Fibroblast of the aortic adventitia (primary cell): Measurements from ENCODE around the gene PLXNB2. TPM values are rescaled to one million over a fixed set of nuclear protein-coding genes. Genes with fewer than 3 reads are reported as not detected.
A peak's percentile ranks its signal among the peaks of the same experiment; 100 is the strongest.

Source experiments
- DNase-seq: peaks from one replicate; pipeline ENCODE4 v3.0.0-alpha.2; 2010; ENCODE audit warnings: low read depth
- H3K4me3 ChIP-seq: 2 replicates; pipeline ENCODE4 v1.5.1; 2011; ENCODE audit warnings: low read depth, mild to moderate bottlenecking, control low read depth, low read length, moderate library complexity
- total RNA-seq: library from RNA; depleted of rRNA; stranded (reverse); fragments of >200 nt; gene quantifications from 2 replicates; pipeline ENCODE4 v1.2.3, GENCODE V29; 2012; ENCODE audit warnings: low replicate concordance
- TF ChIP-seq, protein P1 (sequence below): IDR thresholded peaks from 2 replicates; pipeline ENCODE4 v1.5.1; 2011; ENCODE audit warnings: mild to moderate bottlenecking, low read length, control low read depth, inconsistent platforms; ENCODE audit not compliant: insufficient read depth

PLXNB2 gene
- total RNA-seq, 1 donor = 130 TPM

DNA sequence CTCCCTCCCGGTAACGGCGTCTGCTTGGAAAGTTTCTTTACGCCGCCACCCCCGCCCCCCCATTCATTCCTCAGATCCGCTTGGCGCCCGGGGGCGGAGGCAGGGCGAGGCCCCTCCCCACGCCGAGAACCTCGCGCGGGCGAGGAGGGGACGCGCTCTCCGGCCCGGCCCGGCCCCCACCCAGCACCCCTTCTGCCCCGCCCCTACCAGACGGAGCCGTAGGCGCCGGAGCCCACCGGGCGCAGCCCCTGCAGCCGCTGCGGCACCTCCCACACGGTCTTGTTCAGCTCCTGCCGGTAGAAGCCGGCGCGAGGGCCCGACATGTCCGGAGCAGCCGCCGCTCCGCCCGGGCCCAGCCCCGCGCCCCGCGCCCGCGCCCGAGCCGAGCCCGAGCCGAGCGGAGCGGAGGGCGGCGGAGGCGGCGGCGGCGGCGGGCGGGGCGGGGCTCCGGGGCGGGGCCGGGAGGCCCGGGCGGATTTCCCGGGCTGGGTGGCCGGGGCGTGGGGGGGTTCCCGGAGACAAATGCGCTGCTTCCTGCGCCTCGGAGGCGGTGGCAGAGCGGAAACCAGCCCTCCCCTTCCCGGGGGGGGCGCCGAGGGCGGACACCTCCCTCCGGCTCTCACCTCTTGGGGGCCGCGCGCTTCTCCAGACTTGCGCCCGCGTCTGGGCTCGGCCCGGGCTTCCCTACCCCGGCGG is 37.3 kb downstream of the PLXNB2 start, which contains the start of gene MAPK11:
Gene MAPK11 (minus strand): TSS at position 411 of the 696 bp plus-strand sequence. CDS start 88 bp downstream, at position 323.
- DNase-seq = peak; percentile 35
- TF ChIP-seq, protein P1, sequence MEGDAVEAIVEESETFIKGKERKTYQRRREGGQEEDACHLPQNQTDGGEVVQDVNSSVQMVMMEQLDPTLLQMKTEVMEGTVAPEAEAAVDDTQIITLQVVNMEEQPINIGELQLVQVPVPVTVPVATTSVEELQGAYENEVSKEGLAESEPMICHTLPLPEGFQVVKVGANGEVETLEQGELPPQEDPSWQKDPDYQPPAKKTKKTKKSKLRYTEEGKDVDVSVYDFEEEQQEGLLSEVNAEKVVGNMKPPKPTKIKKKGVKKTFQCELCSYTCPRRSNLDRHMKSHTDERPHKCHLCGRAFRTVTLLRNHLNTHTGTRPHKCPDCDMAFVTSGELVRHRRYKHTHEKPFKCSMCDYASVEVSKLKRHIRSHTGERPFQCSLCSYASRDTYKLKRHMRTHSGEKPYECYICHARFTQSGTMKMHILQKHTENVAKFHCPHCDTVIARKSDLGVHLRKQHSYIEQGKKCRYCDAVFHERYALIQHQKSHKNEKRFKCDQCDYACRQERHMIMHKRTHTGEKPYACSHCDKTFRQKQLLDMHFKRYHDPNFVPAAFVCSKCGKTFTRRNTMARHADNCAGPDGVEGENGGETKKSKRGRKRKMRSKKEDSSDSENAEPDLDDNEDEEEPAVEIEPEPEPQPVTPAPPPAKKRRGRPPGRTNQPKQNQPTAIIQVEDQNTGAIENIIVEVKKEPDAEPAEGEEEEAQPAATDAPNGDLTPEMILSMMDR = no peak
- H3K4me3 ChIP-seq = peak within 1 kb of the TSS; percentile 65

DNA sequence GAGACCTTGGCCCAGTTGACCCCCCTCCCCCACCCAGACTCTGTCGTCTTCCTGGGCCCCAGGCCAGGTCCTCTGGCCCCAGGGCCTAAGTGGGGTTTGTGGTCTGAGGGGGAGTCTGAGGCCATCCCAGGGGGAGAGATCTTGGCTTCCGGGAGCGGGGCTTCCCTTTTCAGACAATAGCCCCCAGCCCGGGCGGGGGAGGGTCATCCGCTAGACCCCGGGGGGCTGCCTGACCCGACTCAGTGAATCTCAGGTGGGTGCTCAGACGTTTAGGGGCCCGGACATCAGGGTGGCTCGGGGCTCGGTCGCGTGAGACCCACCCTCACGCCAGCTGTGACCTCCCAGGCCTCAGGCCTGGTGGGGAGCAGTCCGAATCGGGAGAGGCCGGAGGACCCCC is 37.9 kb downstream of the PLXNB2 start:
- no peak for DNase-seq
- peak overlapping the region; percentile 64 for H3K4me3 ChIP-seq
- TF ChIP-seq, protein P1 = no peak

DNA sequence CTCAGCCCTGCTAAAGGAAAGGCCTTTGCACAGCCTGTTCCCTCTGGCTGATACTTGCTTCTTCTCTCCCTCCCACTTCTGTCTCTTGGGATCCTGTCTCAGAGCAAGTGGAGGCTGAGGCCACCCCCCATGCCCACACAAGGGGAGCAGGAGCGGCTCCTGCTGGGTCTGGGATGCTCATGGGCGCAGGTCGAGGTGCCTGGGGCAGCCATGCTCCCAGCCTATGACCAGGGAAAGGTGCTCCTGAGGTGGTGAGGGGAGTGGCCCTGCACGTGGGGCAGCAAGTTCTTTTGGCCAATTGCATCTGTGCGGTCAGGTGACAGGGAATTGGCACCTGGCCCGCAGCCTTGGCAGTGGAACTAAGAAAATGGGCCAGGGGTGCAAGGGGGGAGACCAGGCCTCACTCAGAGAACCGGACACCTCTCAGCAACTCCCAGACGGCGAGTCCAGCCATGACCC is 38.8 kb downstream of the PLXNB2 start:
- TF ChIP-seq, protein P1 = no peak
- no peak for DNase-seq
- H3K4me3 ChIP-seq = no peak overlapping the region

DNA sequence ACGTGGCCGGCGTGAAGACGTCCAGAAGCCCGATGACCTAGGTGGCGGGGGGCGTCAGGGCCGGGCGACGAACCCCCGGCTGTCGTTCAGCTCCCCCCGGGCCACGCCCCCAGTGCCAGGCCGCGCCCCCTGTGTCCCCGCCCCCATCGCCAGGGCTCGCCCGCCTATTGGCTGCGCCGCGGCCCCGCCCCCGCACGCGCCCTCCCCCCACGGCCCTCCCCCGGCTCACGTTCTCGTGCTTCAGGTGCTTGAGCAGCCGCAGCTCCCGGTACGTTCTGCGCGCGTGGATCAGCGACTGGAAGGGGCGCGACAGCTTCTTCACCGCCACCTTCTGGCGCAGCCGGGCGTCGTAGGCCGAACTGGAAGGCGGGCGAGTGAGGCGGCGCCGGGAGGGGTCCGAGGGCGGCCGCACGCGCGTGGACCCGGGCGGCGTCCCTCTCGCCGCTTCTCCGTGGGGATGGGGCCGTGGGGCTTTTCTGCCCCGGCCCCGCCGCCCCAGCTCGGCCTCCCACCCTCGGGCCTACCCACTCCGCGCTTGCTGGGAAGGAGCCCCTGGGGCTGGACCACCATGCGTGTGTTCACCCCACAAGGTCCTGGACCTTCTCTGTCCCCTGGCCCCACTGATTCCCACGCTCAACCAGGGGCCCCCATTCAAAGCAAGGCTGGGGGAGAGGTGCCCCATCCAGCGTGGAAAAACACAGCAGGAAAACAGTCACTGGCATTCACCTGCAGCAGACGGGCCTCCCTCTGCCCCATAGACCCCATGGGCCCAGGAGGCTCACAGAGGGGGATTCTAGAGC is 39.7 kb downstream of the PLXNB2 start:
- H3K4me3 ChIP-seq = peak overlapping the region; percentile 62
- DNase-seq = peak; percentile 43
- TF ChIP-seq, protein P1 = peak; percentile 18

DNA sequence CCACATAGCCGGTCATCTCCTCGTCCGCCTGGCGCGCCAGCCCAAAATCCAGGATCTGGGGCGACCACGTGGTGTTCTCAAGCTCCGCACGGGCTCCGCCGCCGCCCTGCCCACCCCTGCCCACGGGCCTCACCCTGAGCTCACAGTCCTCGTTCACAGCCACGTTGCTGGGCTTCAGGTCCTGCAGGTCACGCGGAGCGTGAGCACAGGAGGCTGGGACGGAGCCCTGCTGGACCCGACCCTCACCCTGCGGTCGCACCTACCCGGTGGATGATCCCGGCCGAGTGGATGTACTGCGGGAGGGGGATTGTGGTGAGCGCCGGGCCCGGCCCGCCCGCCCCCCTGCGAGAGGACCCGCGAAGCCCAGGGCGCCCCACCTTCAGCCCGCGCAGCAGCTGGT is 40.5 kb downstream of the PLXNB2 start:
- no peak for DNase-seq
- peak overlapping the region; percentile 47 for H3K4me3 ChIP-seq
- TF ChIP-seq, protein P1 = no peak

DNA sequence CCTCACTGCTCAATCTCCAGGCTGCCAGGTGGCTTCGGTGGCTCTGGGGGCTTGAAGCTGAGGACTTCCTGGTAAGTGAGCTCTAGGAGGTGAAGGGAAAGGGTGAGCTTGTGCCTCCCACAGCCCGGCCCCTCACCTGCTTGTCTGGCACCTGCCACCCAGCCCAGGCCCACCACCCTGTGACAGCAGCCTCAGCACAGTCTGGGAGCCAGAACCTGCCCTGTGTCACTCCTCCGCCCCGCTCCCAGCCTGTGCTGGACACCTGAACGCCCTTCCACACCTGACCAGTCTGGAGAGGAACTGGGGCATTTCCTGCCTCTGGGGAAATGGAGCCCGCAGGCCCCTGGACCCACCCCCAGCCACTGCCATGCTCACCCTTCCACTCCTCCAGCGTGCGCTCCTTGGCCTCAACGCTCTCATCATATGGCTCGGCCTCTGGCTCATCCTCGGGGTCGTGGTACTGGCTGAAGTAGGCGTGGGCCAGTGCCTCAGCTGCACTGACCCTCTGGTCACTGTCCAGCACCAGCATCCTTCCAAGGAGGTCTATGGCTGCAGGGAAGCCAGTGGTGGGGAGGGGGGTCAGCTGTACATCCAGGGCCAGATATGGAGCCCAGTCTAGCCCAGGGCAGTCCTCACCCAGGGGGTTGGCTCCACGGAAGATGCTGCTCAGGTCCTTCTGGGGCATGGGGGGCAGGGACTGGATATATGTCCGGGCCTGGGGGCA is 42.3 kb downstream of the PLXNB2 start:
- TF ChIP-seq, protein P1 = no peak
- H3K4me3 ChIP-seq = no peak overlapping the region
- no peak for DNase-seq
